ENCODE data around the gene TMEM72. TPM values are rescaled to one million over a fixed set of nuclear protein-coding genes. Genes with fewer than 3 reads are reported as not detected.

Gene TMEM72
- total and polyA plus RNA-seq, 2 donors (not counting 3 experiments of a cell fraction or from before 2014, with no cell fraction given) = not detected

DNA sequence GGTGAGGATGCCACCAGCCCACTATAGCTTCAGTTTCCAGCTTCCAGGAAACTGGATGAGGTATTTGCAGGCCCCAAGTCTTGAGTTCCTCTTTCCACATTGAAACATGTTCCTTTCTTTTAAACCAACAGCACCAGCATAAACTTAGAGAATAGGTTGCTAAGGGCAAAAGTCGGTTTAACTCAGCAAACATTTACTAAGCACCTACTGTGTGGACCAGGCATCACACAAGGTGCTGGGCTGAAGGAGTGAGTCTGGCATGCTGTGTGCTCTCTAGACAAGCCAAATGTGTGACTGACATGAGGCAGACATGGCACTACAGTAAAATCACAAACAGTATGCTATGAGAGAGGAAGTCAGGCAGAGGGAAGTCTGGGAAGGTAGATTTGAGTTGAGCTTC is 37.5 kb downstream of the TMEM72 start:
- Histone ChIP-seq H3K36me3 (ENCODE audit: control insufficient read depth in 2 of 2, extremely low read depth in 1 of 2, insufficient read depth in 2 of 2, low read length in 2 of 2) (no peaks in the 10 kb centered on the region), H3K27ac (ENCODE audit: insufficient read depth, low read depth, low read length) (no peak overlapping the region), H4K20me1 (replicated peaks; ENCODE audit: control insufficient read depth, extremely low read depth, insufficient read depth, low read length) (no peaks in the 10 kb centered on the region), H3K9ac (replicated peaks; ENCODE audit: extremely low read depth, insufficient read depth, low read length) (no peak overlapping the region), H2AFZ (ENCODE audit: low read depth, low read length) (no peak overlapping the region), H3K27me3 (ENCODE audit: control insufficient read depth in 2 of 2, insufficient read depth in 2 of 2, low read length in 2 of 2) (peaks cover 5 to 7% of the 10 kb centered on the region in 2 experiments), H3K4me3 (replicated peaks in 1 of 3; ENCODE audit: insufficient read depth in 1 of 3, low read depth in 1 of 3, low read length in 3 of 3) (no peak overlapping the region), H3K9me1 (replicated peaks; ENCODE audit: control insufficient read depth, extremely low read depth, insufficient read depth, low read length) (no peaks in the 10 kb centered on the region), H3K4me2 (ENCODE audit: insufficient read depth, low read length) (no peak overlapping the region), H3K4me1 (ENCODE audit: control insufficient read depth, extremely low read depth, insufficient read depth, low read length) (no peaks in the 10 kb centered on the region), H3K79me2 (ENCODE audit: control insufficient read depth, insufficient read depth, low read length) (no peaks in the 10 kb centered on the region), H3K9me3 (replicated peaks; ENCODE audit: control insufficient read depth, insufficient read depth, low read length) (no peaks in the 10 kb centered on the region)
- dilution Hi-C loops (cut with MboI; ENCODE audit: extremely low pct_ligation_motif_present, low sequenced_read_pairs) (no loop called here), intact Hi-C loops (cut with micrococcal nuclease) (no loop called here)
- DNase-seq (ENCODE audit: low read depth, low spot score) (no peak), FAIRE-seq (no peak)
- BruUV-seq (replicated peaks) = no TSS peak
- ChIA-PET POLR2A (no interaction called here), CTCF (interaction anchor here (1.0 to 2.4 kb wide), 3 partner anchors 15 to 16 kb away, joined by 3 to 10 read pairs (median 8); no protein-coding TSS in a partner anchor)
- TF ChIP-seq, protein P1, sequence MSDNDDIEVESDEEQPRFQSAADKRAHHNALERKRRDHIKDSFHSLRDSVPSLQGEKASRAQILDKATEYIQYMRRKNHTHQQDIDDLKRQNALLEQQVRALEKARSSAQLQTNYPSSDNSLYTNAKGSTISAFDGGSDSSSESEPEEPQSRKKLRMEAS (IDR thresholded peaks at IDR 0.05; ENCODE audit: insufficient read depth, insufficient read length) = no peak
- TF ChIP-seq JUN (IDR thresholded peaks at IDR 0.05; ENCODE audit: borderline replicate concordance, insufficient read depth, insufficient read length, low read depth) (no peak), EZH2 (IDR thresholded peaks at IDR 0.05; ENCODE audit: borderline replicate concordance, low read depth, low read length, severe bottlenecking) (no peak), MYC (IDR thresholded peaks at IDR 0.05; ENCODE audit: low read depth, low read length) (no peak)

DNA sequence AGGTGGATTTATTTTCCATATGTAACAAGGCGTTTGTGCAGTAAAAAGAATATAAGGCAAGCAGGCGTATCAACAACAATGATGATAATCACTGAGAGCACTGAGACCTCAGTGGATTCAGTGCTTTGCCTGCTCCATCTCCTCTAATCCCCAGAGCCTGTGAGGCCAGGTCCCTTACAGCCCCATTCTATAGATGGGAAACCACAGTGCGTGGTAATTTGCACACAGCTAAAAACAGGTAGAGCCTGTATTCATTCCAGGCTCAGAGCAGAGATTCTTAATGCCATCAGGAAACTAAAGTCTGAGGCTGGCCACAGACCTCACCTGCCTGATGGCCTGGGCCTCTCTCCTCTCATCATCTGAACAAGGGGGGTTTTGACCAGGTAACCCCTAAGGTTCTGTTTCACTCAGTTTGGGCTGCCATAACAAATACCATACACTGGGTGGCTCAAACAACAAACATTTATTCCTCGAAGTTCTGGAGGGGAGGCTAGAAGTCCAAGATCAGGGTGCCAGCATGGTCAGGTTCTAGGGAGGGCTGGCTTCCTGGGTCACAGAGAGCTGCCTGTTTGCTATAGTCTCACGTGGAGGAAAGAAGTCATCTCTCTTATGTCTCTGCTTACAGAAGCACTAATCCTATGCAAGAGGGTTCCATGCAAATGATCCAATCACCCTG is 38.1 kb downstream of the TMEM72 start:
- Histone ChIP-seq H3K27me3 (ENCODE audit: control insufficient read depth in 2 of 2, insufficient read depth in 2 of 2, low read length in 2 of 2) (peaks cover 3 to 5% of the 10 kb centered on the region in 2 experiments), H3K4me3 (replicated peaks in 1 of 3; ENCODE audit: insufficient read depth in 1 of 3, low read depth in 1 of 3, low read length in 3 of 3) (no peak overlapping the region), H3K79me2 (ENCODE audit: control insufficient read depth, insufficient read depth, low read length) (no peaks in the 10 kb centered on the region), H4K20me1 (replicated peaks; ENCODE audit: control insufficient read depth, extremely low read depth, insufficient read depth, low read length) (no peaks in the 10 kb centered on the region), H3K4me1 (ENCODE audit: control insufficient read depth, extremely low read depth, insufficient read depth, low read length) (no peaks in the 10 kb centered on the region), H3K4me2 (ENCODE audit: insufficient read depth, low read length) (no peak overlapping the region), H3K27ac (ENCODE audit: insufficient read depth, low read depth, low read length) (no peak overlapping the region), H2AFZ (ENCODE audit: low read depth, low read length) (no peak overlapping the region), H3K9ac (replicated peaks; ENCODE audit: extremely low read depth, insufficient read depth, low read length) (no peak overlapping the region), H3K9me1 (replicated peaks; ENCODE audit: control insufficient read depth, extremely low read depth, insufficient read depth, low read length) (no peaks in the 10 kb centered on the region), H3K36me3 (ENCODE audit: control insufficient read depth in 2 of 2, extremely low read depth in 1 of 2, insufficient read depth in 2 of 2, low read length in 2 of 2) (no peaks in the 10 kb centered on the region), H3K9me3 (replicated peaks; ENCODE audit: control insufficient read depth, insufficient read depth, low read length) (no peaks in the 10 kb centered on the region)
- no peak for DNase-seq (ENCODE audit: low read depth, low spot score)
- no TSS peak for BruUV-seq (replicated peaks)
- CTCF ChIA-PET = interaction anchor here (1.0 to 2.4 kb wide), 2 partner anchors 14 to 16 kb away, joined by 3 to 8 read pairs; no protein-coding TSS in a partner anchor
- intact Hi-C loops (cut with micrococcal nuclease) = no loop called here
- no peak for TF ChIP-seq MYC (IDR thresholded peaks at IDR 0.05; ENCODE audit: low read depth, low read length)
- TF ChIP-seq, protein P2, sequence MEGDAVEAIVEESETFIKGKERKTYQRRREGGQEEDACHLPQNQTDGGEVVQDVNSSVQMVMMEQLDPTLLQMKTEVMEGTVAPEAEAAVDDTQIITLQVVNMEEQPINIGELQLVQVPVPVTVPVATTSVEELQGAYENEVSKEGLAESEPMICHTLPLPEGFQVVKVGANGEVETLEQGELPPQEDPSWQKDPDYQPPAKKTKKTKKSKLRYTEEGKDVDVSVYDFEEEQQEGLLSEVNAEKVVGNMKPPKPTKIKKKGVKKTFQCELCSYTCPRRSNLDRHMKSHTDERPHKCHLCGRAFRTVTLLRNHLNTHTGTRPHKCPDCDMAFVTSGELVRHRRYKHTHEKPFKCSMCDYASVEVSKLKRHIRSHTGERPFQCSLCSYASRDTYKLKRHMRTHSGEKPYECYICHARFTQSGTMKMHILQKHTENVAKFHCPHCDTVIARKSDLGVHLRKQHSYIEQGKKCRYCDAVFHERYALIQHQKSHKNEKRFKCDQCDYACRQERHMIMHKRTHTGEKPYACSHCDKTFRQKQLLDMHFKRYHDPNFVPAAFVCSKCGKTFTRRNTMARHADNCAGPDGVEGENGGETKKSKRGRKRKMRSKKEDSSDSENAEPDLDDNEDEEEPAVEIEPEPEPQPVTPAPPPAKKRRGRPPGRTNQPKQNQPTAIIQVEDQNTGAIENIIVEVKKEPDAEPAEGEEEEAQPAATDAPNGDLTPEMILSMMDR (IDR thresholded peaks at IDR 0.05; ENCODE audit: extremely low read depth in 1 of 2, insufficient read depth in 1 of 2, low read depth in 1 of 2, low read length in 2 of 2) = no peak
- no peak for TF ChIP-seq POLR2A (IDR thresholded peaks at IDR 0.05; ENCODE audit: low read depth, low read length)
- no peak for TF ChIP-seq EZH2 (IDR thresholded peaks at IDR 0.05; ENCODE audit: borderline replicate concordance, low read depth, low read length, severe bottlenecking)
- no peak for TF ChIP-seq JUN (IDR thresholded peaks at IDR 0.05; ENCODE audit: borderline replicate concordance, insufficient read depth, insufficient read length, low read depth)
- TF ChIP-seq, protein P1 (IDR thresholded peaks at IDR 0.05; ENCODE audit: insufficient read depth, insufficient read length) = no peak
- no peak for TF ChIP-seq POLR2AphosphoS5 (IDR thresholded peaks at IDR 0.05; ENCODE audit: insufficient read depth, low read depth, low read length)
- TF ChIP-seq FOS (IDR thresholded peaks at IDR 0.05; ENCODE audit: borderline replicate concordance, insufficient read depth, low read length) = no peak
- TF ChIP-seq GATA2 (IDR thresholded peaks at IDR 0.05; ENCODE audit: insufficient read depth, insufficient read length, low read depth, low read length) = no peak
- POLR2A ChIA-PET = no interaction called here
- FAIRE-seq = no peak
- dilution Hi-C loops (cut with MboI; ENCODE audit: extremely low pct_ligation_motif_present, low sequenced_read_pairs) = no loop called here
